Vagina (tissue), 2 donors: ENCODE results near the gene GFRA1. TPM values are rescaled to one million over a fixed set of nuclear protein-coding genes. Genes with fewer than 3 reads are reported as not detected.

ENCODE experiments used
- DNase-seq, 2 donors: peaks; one replicate each; pipeline ENCODE4 v3.0.0-alpha.2; 2017; ENCODE audit errors: extremely low spot score in 2 of 2
- H3K27ac ChIP-seq: fragments of 200-600 bp; sonication (generic); one replicate; pipeline ENCODE4 v1.5.1; 2019
- H3K27me3 ChIP-seq: fragments of 200-600 bp; sonication (generic); one replicate; pipeline ENCODE4 v1.5.1; 2019
- H3K36me3 ChIP-seq, 2 donors: fragments of 200-600 bp; sonication (generic); one replicate each; pipeline ENCODE4 v1.5.1; 2017 to 2019
- H3K4me1 ChIP-seq: fragments of 200-600 bp; sonication (generic); one replicate; pipeline ENCODE4 v1.5.1; 2019
- H3K4me3 ChIP-seq, 2 donors: fragments of 200-600 bp; sonication (generic); 1 replicate in 1 of 2; 2 replicates in 1 of 2; pipeline ENCODE4 v1.5.1; 2016 to 2019
- H3K9me3 ChIP-seq: fragments of 200-600 bp; sonication (generic); one replicate; pipeline ENCODE4 v1.5.1; 2019
- CTCF ChIP-seq, 3 experiments: fragments of 450-650 bp in 2 of 3; fragments of 200-600 bp in 1 of 3; sonication (generic) in 1 of 3; IDR thresholded peaks; one replicate each; pipeline ENCODE4 v1.5.1; 2017 to 2019; ENCODE audit warnings: antibody characterized with exemption in 3 of 3, mild to moderate bottlenecking in 2 of 3, moderate library complexity in 2 of 3
- POLR2A ChIP-seq, 2 donors: fragments of 450-650 bp; IDR thresholded peaks; one replicate each; pipeline ENCODE4 v1.6.1; 2017; ENCODE audit warnings: antibody characterized with exemption in 2 of 2, mild to moderate bottlenecking in 2 of 2, moderate library complexity in 2 of 2
- POLR2AphosphoS5 ChIP-seq, 2 donors: sonication (generic); formaldehyde crosslinking; IDR thresholded peaks; one replicate each; pipeline ENCODE4 v1.9.0; 2017; ENCODE audit warnings: antibody characterized with exemption in 2 of 2, mild to moderate bottlenecking in 2 of 2, low read depth in 1 of 2; ENCODE audit not compliant: insufficient read depth in 1 of 2
- intact Hi-C: fragments of 100-400 bp; cut with DNase I; formaldehyde crosslinking; loops from one replicate; pipeline ENCODE4 v1.15.1; 2023
- total RNA-seq: library from RNA; depleted of rRNA; stranded (reverse); fragments of >200 nt; gene quantifications from one replicate; pipeline ENCODE4 v1.2.3, GENCODE V29; 2016

Gene GFRA1
- total RNA-seq, 1 donor from 2014 or later, result 57.7 TPM

- intact Hi-C loops, result no loop called here
- DNase-seq, result no peak
- peaks cover 12% of the 10 kb centered on the region for H3K4me1 ChIP-seq
- H3K27ac ChIP-seq, result no peak overlapping the region
- H3K36me3 ChIP-seq, result no peaks in the 10 kb centered on the region
- H3K9me3 ChIP-seq, result no peaks in the 10 kb centered on the region
- no peak for TF ChIP-seq POLR2AphosphoS5 (IDR thresholded peaks at IDR 0.05; ENCODE audit: insufficient read depth in 1 of 2, low read depth in 1 of 2)
- no peak for TF ChIP-seq CTCF (IDR thresholded peaks at IDR 0.05)
- TF ChIP-seq POLR2A (IDR thresholded peaks at IDR 0.05), result no peak
- no peak overlapping the region for H3K4me3 ChIP-seq
- H3K27me3 ChIP-seq, result no peaks in the 10 kb centered on the region
Observed at GRCh38 chr10:116136261-116136660, 136.7 kb downstream of the GFRA1 start.

- H3K27ac ChIP-seq, result no peak overlapping the region
- H3K36me3 ChIP-seq, result no peaks in the 10 kb centered on the region
- intact Hi-C loops, result no loop called here
- H3K9me3 ChIP-seq, result no peaks in the 10 kb centered on the region
- H3K27me3 ChIP-seq, result no peaks in the 10 kb centered on the region
- DNase-seq, result no peak
- no peak overlapping the region for H3K4me3 ChIP-seq
- TF ChIP-seq POLR2AphosphoS5 (IDR thresholded peaks at IDR 0.05; ENCODE audit: insufficient read depth in 1 of 2, low read depth in 1 of 2) (no peak), POLR2A (IDR thresholded peaks at IDR 0.05) (no peak), CTCF (IDR thresholded peaks at IDR 0.05) (no peak)
- peaks cover 12% of the 10 kb centered on the region for H3K4me1 ChIP-seq
Observed at GRCh38 chr10:116134322-116134721, 138.7 kb downstream of the GFRA1 start.

GRCh38 chr10:116133634-116134033 is 139.4 kb downstream of the GFRA1 start:
- no peaks in the 10 kb centered on the region for H3K36me3 ChIP-seq

GRCh38 chr10:116132780-116133399 is 140.1 kb downstream of the GFRA1 start:
- DNase-seq, result no peak
- intact Hi-C loops, result no loop called here
- Histone ChIP-seq H3K27me3 (no peaks in the 10 kb centered on the region), H3K9me3 (no peaks in the 10 kb centered on the region), H3K4me3 (no peak overlapping the region), H3K36me3 (no peaks in the 10 kb centered on the region), H3K27ac (no peak overlapping the region), H3K4me1 (peaks cover 12% of the 10 kb centered on the region)
- TF ChIP-seq POLR2A (IDR thresholded peaks at IDR 0.05) (no peak), POLR2AphosphoS5 (IDR thresholded peaks at IDR 0.05; ENCODE audit: insufficient read depth in 1 of 2, low read depth in 1 of 2) (no peak), CTCF (IDR thresholded peaks at IDR 0.05) (no peak)

More at GRCh38 chr10:116133634-116134033, 139.4 kb downstream of the GFRA1 start:
- peaks cover 12% of the 10 kb centered on the region for H3K4me1 ChIP-seq
- intact Hi-C loops, result no loop called here
- no peak overlapping the region for H3K4me3 ChIP-seq
- no peaks in the 10 kb centered on the region for H3K9me3 ChIP-seq
- H3K27ac ChIP-seq, result no peak overlapping the region
- TF ChIP-seq CTCF (IDR thresholded peaks at IDR 0.05) (no peak), POLR2AphosphoS5 (IDR thresholded peaks at IDR 0.05; ENCODE audit: insufficient read depth in 1 of 2, low read depth in 1 of 2) (no peak), POLR2A (IDR thresholded peaks at IDR 0.05) (no peak)
- DNase-seq, result no peak
- no peaks in the 10 kb centered on the region for H3K27me3 ChIP-seq

GRCh38 chr10:116130006-116130405 is 143.0 kb downstream of the GFRA1 start:
- no peak for DNase-seq
- H3K27me3 ChIP-seq, result no peaks in the 10 kb centered on the region
- no peak overlapping the region for H3K4me3 ChIP-seq
- H3K9me3 ChIP-seq, result no peaks in the 10 kb centered on the region
- no peaks in the 10 kb centered on the region for H3K36me3 ChIP-seq
- no peak overlapping the region for H3K27ac ChIP-seq
- TF ChIP-seq POLR2A (IDR thresholded peaks at IDR 0.05) (no peak), POLR2AphosphoS5 (IDR thresholded peaks at IDR 0.05; ENCODE audit: insufficient read depth in 1 of 2, low read depth in 1 of 2) (no peak)
- intact Hi-C loops, result no loop called here
- peaks cover 12% of the 10 kb centered on the region for H3K4me1 ChIP-seq
